SK-N-SH (cell line): Measurements from ENCODE around the gene C20orf96. TPM values are rescaled to one million over a fixed set of nuclear protein-coding genes. Genes with fewer than 3 reads are reported as not detected.

ENCODE experiments used
- CTCF ChIA-PET: fragments of 300-600, 350-600 bp; formaldehyde crosslinking; extraction: SDS; loops from one replicate; lab custom pipeline; 2021; lab: Yijun Ruan, JAX
- POLR2A ChIA-PET: fragments of 350-600 bp; sonication (Branson Sonifier 250); formaldehyde crosslinking; extraction: SDS; loops from one replicate; lab custom pipeline; 2020; ENCODE audit warnings: antibody characterized with exemption, inconsistent platforms; lab: Yijun Ruan, JAX
- DNase-seq: peaks from one replicate; pipeline ENCODE4 v3.0.0; 2012
- H2AFZ ChIP-seq: fragments of 200-600 bp; sonication (generic); 2 replicates; pipeline ENCODE4 v1.8.1; 2016; ENCODE audit warnings: antibody characterized with exemption, mild to moderate bottlenecking, low read depth
- H3F3A ChIP-seq: fragments of 200-600 bp; sonication (generic); replicated peaks from 2 replicates; pipeline ENCODE3; 2016; ENCODE audit warnings: antibody characterized with exemption, mild to moderate bottlenecking; ENCODE audit not compliant: insufficient read depth
- H3K27ac ChIP-seq, 2 experiments: fragments of 200-500 bp in 1 of 2; fragments of 200-600 bp in 1 of 2; sonication (Bioruptor generic) in 1 of 2; sonication (generic), shearing (Covaris generic) in 1 of 2; 2 replicates each; pipeline versions ENCODE4 v1.5.1 to v1.6.1; 2014 to 2016; ENCODE audit warnings: low read depth in 2 of 2, inconsistent platforms in 1 of 2, low read length in 1 of 2, mild to moderate bottlenecking in 1 of 2, mixed read lengths in 1 of 2
- H3K27me3 ChIP-seq: fragments of 200-600 bp; sonication (generic), shearing (Covaris generic); 2 replicates; pipeline ENCODE4 v1.6.1; 2016; ENCODE audit warnings: mixed run types; ENCODE audit not compliant: insufficient read depth
- H3K36me3 ChIP-seq, 2 experiments: fragments of 200-500 bp in 1 of 2; fragments of 200-600 bp in 1 of 2; sonication (Bioruptor generic) in 1 of 2; sonication (generic) in 1 of 2; replicated peaks in 1 of 2; 2 replicates each; pipeline versions ENCODE3 to v1.5.1; 2014 to 2016; ENCODE audit warnings: low read length in 1 of 2, mild to moderate bottlenecking in 1 of 2; ENCODE audit not compliant: insufficient read depth in 2 of 2, control insufficient read depth in 1 of 2
- H3K4me1 ChIP-seq, 2 experiments: fragments of 200-500 bp in 1 of 2; fragments of 200-600 bp in 1 of 2; sonication (Bioruptor generic) in 1 of 2; sonication (generic), shearing (Covaris generic) in 1 of 2; 2 replicates each; pipeline versions ENCODE4 v1.5.1 to v1.6.1; 2014 to 2016; ENCODE audit warnings: low read depth in 1 of 2, low read length in 1 of 2, mixed run types in 1 of 2; ENCODE audit not compliant: insufficient read depth in 2 of 2, control insufficient read depth in 1 of 2
- H3K4me2 ChIP-seq: fragments of 200-600 bp; sonication (generic), shearing (Covaris generic); 2 replicates; pipeline ENCODE4 v1.6.1; 2017; ENCODE audit warnings: mixed run types
- H3K4me3 ChIP-seq, 2 experiments: fragments of 200-500 bp in 1 of 2; fragments of 200-600 bp in 1 of 2; sonication (Bioruptor generic) in 1 of 2; sonication (generic), shearing (Covaris generic) in 1 of 2; 2 replicates each; pipeline versions ENCODE4 v1.5.1 to v1.8.1; 2014 to 2016; ENCODE audit warnings: low read depth in 2 of 2, inconsistent platforms in 1 of 2, low read length in 1 of 2, mild to moderate bottlenecking in 1 of 2, mixed read lengths in 1 of 2, moderate library complexity in 1 of 2
- H3K79me2 ChIP-seq: fragments of 200-600 bp; sonication (generic); 2 replicates; pipeline ENCODE4 v1.8.1; 2017; ENCODE audit warnings: mild to moderate bottlenecking; ENCODE audit not compliant: insufficient read depth
- H3K9ac ChIP-seq: fragments of 200-600 bp; sonication (generic); 2 replicates; pipeline ENCODE4 v1.6.1; 2017; ENCODE audit warnings: mixed run types
- H3K9me2 ChIP-seq: fragments of 200-600 bp; sonication (generic); 2 replicates; pipeline ENCODE4 v1.6.1; 2017; ENCODE audit warnings: mixed run types
- H3K9me3 ChIP-seq: fragments of 200-600 bp; sonication (generic); 2 replicates; pipeline ENCODE4 v1.6.1; 2017; ENCODE audit warnings: mixed run types, mild to moderate bottlenecking, moderate library complexity
- H4K20me1 ChIP-seq: fragments of 200-600 bp; sonication (generic); 2 replicates; pipeline ENCODE4 v1.6.1; 2017; ENCODE audit warnings: mild to moderate bottlenecking, mixed run types; ENCODE audit not compliant: insufficient read depth
- CHD2 ChIP-seq: fragments of 150-350 bp; IDR thresholded peaks from 2 replicates; pipeline ENCODE4 v1.6.1; 2018; ENCODE audit warnings: low read length; ENCODE audit not compliant: partially characterized antibody
- ELF1 ChIP-seq: IDR thresholded peaks from 2 replicates; pipeline ENCODE4 v1.4.0; 2012
- FOSL2 ChIP-seq: IDR thresholded peaks from 2 replicates; pipeline ENCODE4 v1.4.0; 2012; ENCODE audit warnings: low read depth, mild to moderate bottlenecking, moderate library complexity, borderline replicate concordance
- FOXJ3 ChIP-seq: sonication (generic); formaldehyde crosslinking; IDR thresholded peaks from 2 replicates; pipeline ENCODE4 v1.5.1; 2020; ENCODE audit warnings: mild to moderate bottlenecking, missing genetic modification reagents
- MXI1 ChIP-seq: IDR thresholded peaks from 2 replicates; pipeline ENCODE4 v1.6.1; 2012; ENCODE audit warnings: mild to moderate bottlenecking, low read depth, low read length, improper control_type of control experiment
- NFIC ChIP-seq: IDR thresholded peaks from 2 replicates; pipeline ENCODE4 v1.4.0; 2012; ENCODE audit warnings: borderline replicate concordance
- NRF1 ChIP-seq: IDR thresholded peaks from 2 replicates; pipeline ENCODE4 v1.6.1; 2012; ENCODE audit warnings: low read depth, mild to moderate bottlenecking, low read length
- RCOR1 ChIP-seq: fragments of 150-350 bp; IDR thresholded peaks from 2 replicates; pipeline ENCODE4 v1.6.1; 2017; ENCODE audit warnings: antibody characterized with exemption, low read length
- REST ChIP-seq: IDR thresholded peaks from 2 replicates; pipeline ENCODE4 v1.6.1; 2012; ENCODE audit warnings: mild to moderate bottlenecking, low read depth, low read length, moderate library complexity
- RXRA ChIP-seq: IDR thresholded peaks from 2 replicates; pipeline ENCODE4 v1.4.0; 2012; ENCODE audit warnings: low read depth, mild to moderate bottlenecking, borderline replicate concordance
- SIN3A ChIP-seq: IDR thresholded peaks from 2 replicates; pipeline ENCODE4 v1.6.1; 2012; ENCODE audit warnings: low read depth, mild to moderate bottlenecking, low read length, moderate library complexity, borderline replicate concordance
- TAF1 ChIP-seq: IDR thresholded peaks from 2 replicates; pipeline ENCODE4 v1.6.1; 2012; ENCODE audit warnings: low read depth, mild to moderate bottlenecking, low read length, moderate library complexity, borderline replicate concordance
- TCF12 ChIP-seq: IDR thresholded peaks from 2 replicates; pipeline ENCODE4 v1.4.0; 2012
- YY1 ChIP-seq: IDR thresholded peaks from 2 replicates; pipeline ENCODE4 v1.4.0; 2012; ENCODE audit warnings: low read depth, mild to moderate bottlenecking
- WGBS: methylation state at CpG from one replicate; pipeline ENCODE4 v1.1.6; 2017; ENCODE audit warnings: low lambda C conversion rate; 5-methylcytosine and 5-hydroxymethylcytosine counted together
- polyA plus RNA-seq, 3 experiments: library from polyadenylated mRNA; depleted of rRNA; stranded (reverse); fragments of >200 nt; gene quantifications; 2 replicates each; pipeline ENCODE4 v1.2.3, GENCODE V29; 2012
- TF ChIP-seq, protein P1 (sequence below): IDR thresholded peaks from 2 replicates; pipeline ENCODE4 v1.4.0; 2012; ENCODE audit warnings: low read depth

Gene C20orf96
- polyA plus RNA-seq, 1 of the 3 experiments (the other 2 are of a cell fraction) = 16.6 TPM

DNA sequence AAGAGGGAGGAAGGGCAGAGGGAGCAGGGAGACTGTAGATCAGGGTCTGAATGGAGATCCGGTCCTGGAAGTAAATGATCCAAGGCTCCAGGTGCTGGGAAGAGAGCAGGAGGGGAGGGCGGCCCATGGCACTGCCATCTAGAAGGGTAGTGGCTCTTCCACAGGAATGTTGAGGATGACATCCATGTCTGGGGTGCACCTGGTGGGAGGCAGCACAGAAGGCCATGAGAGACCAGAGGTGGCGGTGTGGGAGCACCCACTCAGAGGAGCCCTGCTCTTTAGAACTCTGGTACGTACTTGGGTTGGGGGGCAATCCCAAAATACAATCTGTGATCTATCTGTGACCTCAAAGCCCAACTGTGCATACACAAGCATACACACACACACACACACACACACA is 19.5 kb downstream of the C20orf96 start:
- no peaks in the 10 kb centered on the region for H4K20me1 ChIP-seq
- no peaks in the 10 kb centered on the region for H3K9me2 ChIP-seq
- ChIA-PET CTCF (interaction anchor here (1.3 kb wide), 1 partner anchor 133 kb away, joined by 3 read pairs; no protein-coding TSS in a partner anchor), POLR2A (no interaction called here)
- H3K4me2 ChIP-seq = no peak overlapping the region
- no peak overlapping the region for H3K9ac ChIP-seq
- H3K27ac ChIP-seq = no peak overlapping the region
- no peaks in the 10 kb centered on the region for H3K79me2 ChIP-seq
- H3K4me3 ChIP-seq = no peak overlapping the region
- H3K9me3 ChIP-seq = no peaks in the 10 kb centered on the region
- TF ChIP-seq FOSL2 = no peak
- no peak overlapping the region for H2AFZ ChIP-seq
- no peaks in the 10 kb centered on the region for H3K27me3 ChIP-seq
- peaks cover 0 to 3% of the 10 kb centered on the region in 2 experiments; a peak in 1 of 4 replicates for H3K4me1 ChIP-seq
- WGBS = 94% methylated on average over 4 of the region's 4 CpGs
- no peak for DNase-seq
- H3F3A ChIP-seq = no peaks in the 10 kb centered on the region
- H3K36me3 ChIP-seq = peaks cover 0 to 3% of the 10 kb centered on the region in 2 experiments

GRCh38 chr20:270517-270916 is 20.0 kb downstream of the C20orf96 start:
- Histone ChIP-seq H3K9me2 (no peaks in the 10 kb centered on the region), H3K27me3 (no peaks in the 10 kb centered on the region), H3K36me3 (peaks cover 0 to 2% of the 10 kb centered on the region in 2 experiments), H3K4me1 (peaks cover 0 to 3% of the 10 kb centered on the region in 2 experiments; a peak in 1 of 4 replicates), H3K79me2 (no peaks in the 10 kb centered on the region), H3K27ac (no peak overlapping the region), H3K9ac (no peak overlapping the region), H3F3A (no peaks in the 10 kb centered on the region), H2AFZ (no peak overlapping the region), H4K20me1 (no peaks in the 10 kb centered on the region), H3K4me3 (no peak overlapping the region), H3K4me2 (no peak overlapping the region), H3K9me3 (no peaks in the 10 kb centered on the region)
- CTCF ChIA-PET = interaction anchor here (1.3 to 1.6 kb wide), 3 partner anchors 29 to 132 kb away, joined by 3 to 5 read pairs (median 4); no protein-coding TSS in a partner anchor
- POLR2A ChIA-PET = no interaction called here
- DNase-seq = no peak
- TF ChIP-seq NRF1 (no peak), TCF12 (no peak), ELF1 (no peak), RXRA (no peak)
- TF ChIP-seq, protein P1, sequence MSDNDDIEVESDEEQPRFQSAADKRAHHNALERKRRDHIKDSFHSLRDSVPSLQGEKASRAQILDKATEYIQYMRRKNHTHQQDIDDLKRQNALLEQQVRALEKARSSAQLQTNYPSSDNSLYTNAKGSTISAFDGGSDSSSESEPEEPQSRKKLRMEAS = no peak
- 89% methylated on average over 5 of the region's 5 CpGs for WGBS

DNA sequence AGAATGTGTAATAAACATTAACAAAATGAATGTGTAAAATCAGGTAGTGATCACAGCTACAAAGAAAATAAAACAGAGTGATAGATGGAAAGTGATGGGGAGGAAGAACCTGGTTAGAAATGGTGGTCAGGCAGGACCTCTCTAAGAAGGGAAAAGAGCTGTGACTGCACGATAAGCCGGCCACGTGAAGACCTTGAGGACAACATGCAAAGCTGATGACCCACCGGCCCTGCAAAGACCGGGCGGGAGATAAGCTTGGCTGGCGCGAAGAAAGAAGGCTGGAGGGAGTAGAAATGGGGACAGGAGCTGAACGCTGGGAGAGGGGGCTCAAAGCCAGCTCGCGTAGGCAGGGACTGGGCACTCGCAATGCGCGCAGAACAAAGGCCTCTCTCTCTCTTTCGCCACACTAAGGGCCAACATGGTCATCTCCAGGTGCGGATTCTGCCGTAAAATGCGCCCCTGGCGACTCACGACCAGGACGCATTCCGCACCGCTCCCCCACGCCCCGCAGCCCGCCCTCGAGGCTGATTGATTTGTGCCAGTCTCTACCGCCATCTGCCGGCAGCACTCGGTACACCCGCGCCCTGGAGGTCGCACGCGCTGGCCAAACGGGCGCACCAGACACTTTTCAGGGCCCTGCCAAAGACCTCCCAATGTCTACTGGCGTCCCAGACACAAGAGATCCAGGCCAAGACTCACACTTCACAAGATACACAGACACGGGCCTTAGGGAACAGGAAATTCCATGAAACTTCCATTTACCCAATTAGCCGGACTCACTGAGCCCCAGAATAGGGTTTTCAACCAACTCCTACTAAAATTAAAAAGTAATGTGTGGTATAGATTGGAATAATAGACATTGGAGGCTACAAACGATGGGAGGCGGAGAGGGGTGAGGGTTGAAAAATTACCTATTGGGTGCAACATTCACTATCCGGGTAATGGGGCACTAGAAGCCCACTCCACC is 23.7 kb downstream of the C20orf96 start:
- peaks cover 3% of the 10 kb centered on the region for H3F3A ChIP-seq
- H3K27me3 ChIP-seq = no peaks in the 10 kb centered on the region
- H3K9me2 ChIP-seq = no peaks in the 10 kb centered on the region
- H3K79me2 ChIP-seq = no peaks in the 10 kb centered on the region
- WGBS = 26% methylated on average over 26 of the region's 43 CpGs
- peaks cover 0 to 2% of the 10 kb centered on the region in 2 experiments for H3K36me3 ChIP-seq
- DNase-seq = peak; percentile 91
- H3K27ac ChIP-seq = no peak overlapping the region
- H3K9me3 ChIP-seq = no peaks in the 10 kb centered on the region
- ChIA-PET POLR2A (no interaction called here), CTCF (interaction anchor here (0.5 to 4.0 kb wide), 26 partner anchors 9 to 564 kb away, joined by 3 to 30 read pairs (median 4); partner anchors contain the start of genes DEFB129 and DEFB132)
- no peaks in the 10 kb centered on the region for H4K20me1 ChIP-seq
- peaks cover 0 to 3% of the 10 kb centered on the region in 2 experiments; a peak in 1 of 4 replicates for H3K4me1 ChIP-seq
- peak overlapping the region; percentile 94 for H2AFZ ChIP-seq
- peak overlapping the region; percentile 47 to 57 for H3K4me3 ChIP-seq
- H3K9ac ChIP-seq = no peak overlapping the region
- peak overlapping the region; percentile 75 for H3K4me2 ChIP-seq
- TF ChIP-seq FOXJ3 (0 out of 2 replicates have a peak, but pooled peaks have one; percentile 28), TAF1 (peak; percentile 18; the same call in 1 of the 2 replicates), RCOR1 (no peak), ELF1 (no peak), CHD2 (peak; percentile 29), REST (no peak), SIN3A (peak; percentile 33; the same call in 1 of the 2 replicates), NFIC (no peak), MXI1 (peak; percentile 55; the same call in 1 of the 2 replicates), YY1 (no peak)
